NB4 (cell line): ENCODE results near the gene YKT6.

Source experiments
- CTCF ChIP-seq: IDR thresholded peaks from one replicate; pipeline ENCODE4 v1.5.1; 2012; ENCODE audit warnings: low read depth, low read length
- MYC ChIP-seq: IDR thresholded peaks from 2 replicates; pipeline ENCODE4 v1.6.1; 2011; ENCODE audit warnings: low read depth, low read length
- POLR2A ChIP-seq: IDR thresholded peaks from 2 replicates; pipeline ENCODE4 v1.6.1; 2011; ENCODE audit warnings: mild to moderate bottlenecking; ENCODE audit not compliant: insufficient read length; ENCODE audit errors: extremely low read depth
- TF ChIP-seq, protein P1 (sequence below): IDR thresholded peaks from 2 replicates; pipeline ENCODE4 v1.6.1; 2011; ENCODE audit warnings: low read depth, low read length

- no peak for TF ChIP-seq CTCF
- no peak for TF ChIP-seq POLR2A
- TF ChIP-seq, protein P1, sequence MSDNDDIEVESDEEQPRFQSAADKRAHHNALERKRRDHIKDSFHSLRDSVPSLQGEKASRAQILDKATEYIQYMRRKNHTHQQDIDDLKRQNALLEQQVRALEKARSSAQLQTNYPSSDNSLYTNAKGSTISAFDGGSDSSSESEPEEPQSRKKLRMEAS = no peak
- TF ChIP-seq MYC = no peak
Measured at GRCh38 chr7:44224080-44224973, 23.5 kb downstream of the YKT6 start.
